Hematopoietic multipotent progenitor cell (in vitro differentiated cells): Measurements from ENCODE around the gene NEBL. TPM values are rescaled to one million over a fixed set of nuclear protein-coding genes. Genes with fewer than 3 reads are reported as not detected.
A peak's percentile ranks its signal among the peaks of the same experiment; 100 is the strongest.

ENCODE experiments used
- DNase-seq, 3 donors: peaks; one replicate each; pipeline ENCODE4 v3.0.0-alpha.2; 2011 to 2015; ENCODE audit warnings: low read depth in 2 of 3, low spot score in 2 of 3
- total RNA-seq: library from RNA; depleted of rRNA; stranded (reverse); fragments of >200 nt; gene quantifications from one replicate; pipeline ENCODE4 v1.2.3, GENCODE V29; 2012

NEBL gene
- total RNA-seq, 1 donor, result 0.27 TPM

DNA sequence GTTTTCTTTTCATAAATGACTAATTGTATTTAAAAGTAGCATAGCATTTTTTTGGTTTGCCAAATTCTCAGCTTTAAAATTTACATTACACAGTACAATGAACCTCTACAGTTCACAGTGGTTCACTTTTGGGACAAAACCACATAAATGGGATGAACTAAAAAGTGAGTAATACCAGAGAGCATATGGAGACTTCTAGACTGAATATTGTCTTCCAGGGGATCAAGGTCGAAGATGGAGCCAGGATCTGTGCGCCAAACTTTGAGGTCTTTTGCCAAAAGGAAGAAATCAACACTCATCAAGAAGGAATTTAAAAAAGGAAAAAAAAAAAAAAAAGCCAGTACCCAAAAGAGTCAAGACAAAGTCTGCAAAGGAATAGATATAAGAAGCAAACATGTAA lies 87.5 kb downstream of the NEBL start:
- no peak for DNase-seq

DNA sequence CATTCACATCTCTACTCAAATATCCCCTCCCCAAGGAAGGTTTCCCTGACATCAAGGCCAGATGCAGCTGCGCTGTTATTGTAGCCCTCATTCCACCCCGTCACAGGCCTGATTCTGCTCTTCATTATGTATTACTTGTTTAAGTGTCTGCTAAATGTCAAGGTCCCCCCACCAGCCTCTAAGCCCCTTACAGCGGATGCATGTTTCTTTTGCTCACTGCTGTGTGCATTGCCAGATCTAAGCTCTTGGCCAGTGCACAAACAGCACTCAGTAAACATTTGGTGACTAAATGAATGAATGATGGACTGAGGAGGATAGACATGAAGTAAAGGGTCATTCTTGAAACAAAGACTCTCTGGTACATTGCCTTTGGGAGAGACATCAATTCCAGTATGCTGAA lies 90.6 kb downstream of the NEBL start:
- DNase-seq, result no peak

DNA sequence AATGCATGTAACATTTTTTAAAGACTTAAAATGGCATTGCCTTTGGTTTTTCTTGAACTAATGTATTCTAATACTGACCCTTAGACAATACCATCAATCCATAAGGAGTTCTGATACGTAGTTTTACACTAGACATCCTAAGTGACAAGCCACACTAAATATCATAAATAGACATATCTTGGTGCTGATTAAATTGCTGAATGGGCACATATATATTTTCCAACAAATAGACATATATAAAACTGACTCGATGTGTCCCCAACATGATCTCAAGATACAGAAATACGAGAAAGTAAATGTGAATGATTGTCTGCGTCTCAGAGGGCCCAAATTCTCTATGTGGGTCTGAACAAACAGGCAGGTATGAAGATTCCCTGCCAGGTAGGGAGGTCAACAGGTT lies 99.8 kb downstream of the NEBL start:
- no peak for DNase-seq

DNA sequence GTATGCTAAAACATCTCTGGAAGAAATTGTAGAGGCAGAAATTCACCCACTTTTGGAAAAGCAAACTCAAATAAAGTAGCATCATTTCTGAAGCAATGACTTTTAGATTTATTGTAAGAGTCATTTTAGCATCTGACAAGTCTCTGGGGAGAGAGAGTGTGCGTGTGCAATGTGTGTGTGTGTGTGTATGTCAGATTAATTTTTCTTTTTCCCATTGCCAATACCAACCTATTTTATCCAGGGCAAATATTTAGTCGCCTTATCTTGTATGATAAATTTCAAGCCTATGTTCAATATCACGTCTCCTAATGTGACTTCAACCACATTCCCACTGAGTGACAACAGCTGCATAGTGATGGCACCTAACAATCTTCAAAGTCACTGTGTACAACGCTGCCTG lies 101.7 kb downstream of the NEBL start:
- no peak for DNase-seq

DNA sequence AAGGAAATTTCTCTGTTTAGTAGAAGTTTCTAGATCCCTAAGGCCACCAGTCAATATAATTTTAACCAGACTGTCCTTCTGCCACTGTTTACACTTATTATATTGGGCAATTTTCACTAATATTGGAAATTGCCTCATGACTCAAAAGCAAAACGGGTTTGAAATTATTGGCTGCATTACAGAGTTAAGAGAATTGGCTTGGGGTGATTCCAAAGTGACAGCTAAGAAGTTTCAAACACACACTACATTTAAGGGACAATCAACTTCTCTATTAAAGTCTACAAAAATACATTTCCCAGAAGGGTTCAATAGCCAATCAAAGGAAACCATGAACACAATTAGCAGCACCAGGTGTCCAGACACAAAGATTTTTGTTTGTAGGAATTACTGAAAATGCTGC lies 111.9 kb downstream of the NEBL start:
- no peak for DNase-seq

DNA sequence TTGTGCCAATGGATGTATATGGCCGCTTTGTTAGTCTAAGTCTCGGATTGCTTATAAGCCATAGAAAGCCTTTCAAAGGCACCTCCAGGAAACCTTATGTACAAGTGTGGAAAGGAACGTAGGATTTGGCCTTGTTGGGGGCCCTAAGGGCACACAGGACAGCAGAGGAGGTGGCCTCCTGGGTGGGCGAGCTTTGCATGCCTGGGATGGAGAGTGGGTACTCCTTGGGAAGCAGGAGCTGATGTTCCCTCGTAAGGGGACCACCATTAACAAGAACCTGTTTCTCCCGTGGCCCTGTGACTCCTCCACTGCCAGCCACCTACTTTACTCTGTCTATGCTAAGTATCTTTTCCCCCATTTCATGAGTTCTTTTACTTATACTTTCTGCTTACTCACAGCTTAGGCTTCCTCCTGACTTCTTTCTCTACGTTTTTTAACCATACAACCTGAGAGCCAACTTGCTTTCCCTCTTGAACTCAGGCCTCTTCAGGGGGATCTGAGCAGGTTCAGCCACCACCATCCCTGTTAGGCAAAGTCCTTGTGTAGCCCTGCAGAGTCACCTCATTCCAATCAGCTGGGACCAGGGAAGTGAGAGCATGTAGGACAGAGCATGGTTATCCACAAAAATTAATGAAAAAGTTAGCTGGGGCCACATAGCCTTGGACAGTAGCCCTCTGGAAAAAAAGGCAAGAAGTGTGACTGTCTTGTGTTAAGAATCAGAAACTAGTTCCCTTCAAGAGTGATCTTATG lies 118.9 kb downstream of the NEBL start:
- no peak for DNase-seq

DNA sequence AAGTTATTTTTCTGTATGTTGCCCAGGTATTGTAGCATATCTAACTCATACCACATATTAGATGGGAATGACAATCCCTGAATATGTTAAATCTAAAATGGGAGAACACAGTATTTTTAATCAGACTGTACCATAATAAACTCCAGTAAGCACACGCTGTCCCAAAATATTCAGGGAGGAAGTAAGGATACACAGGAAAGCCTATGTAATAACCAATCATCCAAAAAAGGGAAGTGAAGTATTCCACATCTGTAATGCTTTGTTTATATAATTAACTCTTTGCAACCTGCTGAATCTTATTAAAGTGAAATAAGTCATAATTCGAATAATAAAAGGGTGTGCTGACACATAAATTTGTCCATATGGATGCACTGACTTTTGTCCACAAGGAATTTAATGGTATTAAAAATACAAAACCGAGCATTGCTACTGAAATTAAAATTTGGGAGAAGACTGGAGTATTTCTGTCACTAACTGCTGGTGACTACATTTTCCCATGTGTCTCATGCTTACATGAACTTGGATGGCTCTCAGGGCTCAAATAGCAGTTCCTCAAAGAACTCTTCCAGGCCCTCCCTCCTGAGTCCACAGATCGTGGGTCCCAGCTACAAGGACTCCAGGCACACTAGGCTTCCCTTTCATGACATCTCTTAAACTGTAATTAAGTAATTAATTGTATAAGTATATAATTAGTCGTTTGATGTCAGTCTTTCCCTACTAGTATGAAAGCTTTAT lies 120.6 kb downstream of the NEBL start:
- DNase-seq, result peak in 1 of 3 donors; percentile 10

DNA sequence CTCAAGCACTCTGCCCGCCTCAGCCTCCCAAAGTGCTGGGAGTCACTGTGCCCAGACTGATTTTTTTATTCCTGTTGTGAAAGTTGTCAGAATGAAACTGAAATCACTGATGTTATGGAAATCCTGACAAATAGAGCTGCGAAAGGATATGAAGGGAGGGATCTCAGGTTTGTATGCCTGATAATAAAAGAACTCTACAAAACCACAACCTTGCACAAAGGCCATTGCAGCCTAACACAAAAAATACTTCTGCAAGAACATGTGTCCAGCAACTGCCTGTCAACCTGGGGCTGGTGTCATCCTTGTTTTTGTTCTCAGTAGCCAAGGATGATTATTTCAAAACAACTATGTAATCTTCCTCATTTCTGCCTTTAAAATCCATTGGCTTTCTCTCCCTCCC lies 126.1 kb downstream of the NEBL start:
- DNase-seq, result no peak

DNA sequence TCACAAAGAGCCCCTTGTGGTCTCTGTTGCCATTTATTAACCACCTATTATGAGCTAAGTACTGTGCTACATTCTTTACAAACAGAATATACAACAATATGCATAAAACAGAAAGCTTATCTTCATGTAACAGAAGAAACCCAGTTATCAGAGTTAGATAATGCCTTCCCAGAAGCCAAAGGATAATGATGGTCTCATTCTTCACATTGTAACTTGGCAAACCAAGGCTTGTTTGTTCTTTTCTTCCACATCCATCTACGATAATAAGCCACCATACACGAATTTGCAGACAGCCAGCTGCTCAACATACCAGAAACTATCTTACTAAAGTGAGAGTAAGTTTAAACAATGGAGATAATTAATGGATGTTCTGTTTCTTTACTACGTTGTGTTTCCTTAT lies 127.6 kb downstream of the NEBL start:
- DNase-seq, result no peak

DNA sequence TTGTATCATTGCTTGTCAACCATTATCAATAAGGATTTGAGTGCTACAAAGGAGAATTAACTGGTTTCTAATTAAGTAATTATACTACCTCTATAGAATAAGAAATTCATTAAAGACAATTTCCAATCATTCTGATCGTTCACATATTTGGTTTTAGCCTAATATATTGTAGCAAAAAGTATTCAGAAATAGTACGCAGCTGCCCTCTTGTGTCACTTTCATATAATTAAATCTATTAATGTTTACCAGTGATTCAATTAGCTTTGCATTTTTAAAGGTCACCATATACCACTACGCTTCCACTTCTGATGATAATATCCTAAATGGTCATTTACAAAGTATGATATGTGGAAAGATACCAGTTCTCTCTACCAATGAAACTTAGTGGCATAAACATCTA lies 128.3 kb downstream of the NEBL start:
- peak in 2 of 3 donors; percentile 23 to 59 for DNase-seq

DNA sequence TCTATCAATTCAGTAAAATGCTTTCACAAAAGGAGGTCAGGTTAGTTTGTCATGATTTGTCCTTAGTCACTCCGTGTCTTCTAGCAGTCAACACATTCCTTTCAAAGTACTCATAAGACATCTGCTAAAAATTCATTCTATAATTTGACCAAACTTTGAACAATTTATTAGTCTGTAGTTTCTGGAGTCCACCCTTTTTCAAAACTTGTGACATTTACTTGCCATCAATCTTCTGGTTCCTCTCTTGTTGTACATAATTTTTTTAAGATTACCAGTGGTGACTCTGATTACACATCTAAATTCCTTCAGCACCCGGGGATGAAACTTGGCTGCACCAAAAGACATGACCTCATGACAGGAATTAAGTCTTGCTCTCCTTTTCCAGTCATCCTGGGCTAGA lies 130.1 kb downstream of the NEBL start:
- DNase-seq, result no peak

DNA sequence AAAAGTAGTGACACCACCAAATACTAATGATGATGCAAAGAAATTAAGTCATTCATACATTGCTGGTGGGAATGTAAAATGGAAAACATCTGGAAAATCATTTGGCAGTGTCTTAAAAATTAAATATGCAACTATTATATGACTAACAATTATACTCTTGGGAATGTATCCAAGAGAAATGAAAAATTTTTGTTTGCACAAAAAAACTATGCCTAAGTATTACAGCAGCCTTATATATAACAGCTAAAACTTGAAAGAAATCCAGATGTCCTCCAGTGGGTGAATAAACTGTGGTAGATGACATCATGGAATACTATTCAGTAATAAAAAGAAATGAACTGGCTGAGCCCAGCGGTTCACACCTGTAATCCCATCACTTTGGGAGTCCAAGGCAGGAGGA lies 132.0 kb downstream of the NEBL start:
- DNase-seq, result no peak

DNA sequence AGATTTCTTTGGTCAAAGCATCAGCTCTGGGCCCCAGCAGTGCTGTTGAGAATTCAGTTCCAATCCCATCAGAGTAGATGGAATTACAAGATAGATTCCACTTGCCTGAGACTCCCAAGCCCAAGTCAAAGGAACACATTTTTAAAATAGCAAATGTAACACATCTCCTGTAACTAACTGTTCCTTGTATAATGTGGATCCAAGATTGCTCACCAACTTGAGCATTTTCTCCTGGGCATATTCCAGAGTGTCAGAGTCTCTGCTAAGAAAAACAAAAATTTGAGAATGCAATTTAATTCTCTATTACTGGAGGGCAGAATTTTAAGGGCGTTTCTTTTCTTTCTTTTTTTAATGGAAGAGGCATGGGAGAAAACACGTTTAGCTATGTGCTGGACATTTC lies 136.7 kb downstream of the NEBL start:
- no peak for DNase-seq

DNA sequence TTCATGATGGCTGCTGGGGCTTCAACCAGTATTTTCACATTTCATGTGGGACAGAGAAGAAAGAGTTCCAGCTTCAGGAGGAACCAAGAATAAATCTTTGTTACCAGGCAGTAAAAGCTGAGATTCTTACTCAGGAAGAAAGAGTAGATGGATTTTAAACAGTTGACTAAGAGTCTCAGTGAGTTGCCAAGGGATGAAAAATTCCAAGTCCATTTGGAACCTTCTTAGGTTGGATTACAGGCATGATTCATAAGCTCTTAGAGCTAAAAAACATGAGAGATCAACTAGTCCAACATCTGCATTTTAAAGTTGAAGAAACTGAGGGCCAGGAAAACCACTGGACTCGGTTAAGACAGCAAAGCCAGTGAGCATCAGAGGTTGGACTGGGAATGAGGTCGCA lies 148.6 kb downstream of the NEBL start:
- no peak for DNase-seq

DNA sequence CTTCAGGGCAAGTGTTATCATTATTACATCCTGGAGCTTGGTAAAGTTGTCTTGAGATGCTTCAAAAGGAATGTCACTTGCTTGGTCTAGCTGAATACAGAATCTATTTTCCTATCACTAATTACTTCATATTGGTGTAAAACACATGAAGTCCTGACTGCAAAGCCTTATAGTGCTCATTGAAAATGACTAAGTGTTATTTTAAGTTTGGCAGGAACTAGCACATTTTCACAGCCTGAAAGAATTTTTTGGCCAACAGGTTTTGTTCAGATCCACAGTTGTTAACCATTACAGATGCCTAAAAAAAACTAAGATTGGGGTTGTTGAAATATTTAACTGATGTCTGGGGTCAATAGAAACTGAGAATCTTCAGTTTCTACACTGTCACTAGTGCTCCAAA lies 149.3 kb downstream of the NEBL start:
- no peak for DNase-seq

DNA sequence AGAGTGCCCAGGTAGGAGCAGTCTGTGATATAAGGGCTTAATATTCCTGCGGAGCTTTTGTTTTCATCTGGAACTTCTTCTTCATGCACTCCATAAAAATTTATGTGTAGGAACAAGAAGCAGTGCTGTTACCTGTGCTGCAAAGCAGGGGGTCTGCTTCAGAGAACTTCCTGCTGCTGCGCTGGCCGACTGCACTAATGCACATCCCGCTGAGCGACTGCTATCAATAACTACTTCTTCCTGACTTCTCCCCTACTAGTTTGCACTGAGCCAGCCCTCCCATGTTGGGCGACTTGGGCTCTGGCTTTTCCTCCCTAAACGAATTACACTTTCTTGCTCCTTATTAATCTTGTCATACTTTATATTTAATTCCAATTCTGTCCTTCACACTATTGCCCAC lies 150.3 kb downstream of the NEBL start:
- DNase-seq, result no peak

DNA sequence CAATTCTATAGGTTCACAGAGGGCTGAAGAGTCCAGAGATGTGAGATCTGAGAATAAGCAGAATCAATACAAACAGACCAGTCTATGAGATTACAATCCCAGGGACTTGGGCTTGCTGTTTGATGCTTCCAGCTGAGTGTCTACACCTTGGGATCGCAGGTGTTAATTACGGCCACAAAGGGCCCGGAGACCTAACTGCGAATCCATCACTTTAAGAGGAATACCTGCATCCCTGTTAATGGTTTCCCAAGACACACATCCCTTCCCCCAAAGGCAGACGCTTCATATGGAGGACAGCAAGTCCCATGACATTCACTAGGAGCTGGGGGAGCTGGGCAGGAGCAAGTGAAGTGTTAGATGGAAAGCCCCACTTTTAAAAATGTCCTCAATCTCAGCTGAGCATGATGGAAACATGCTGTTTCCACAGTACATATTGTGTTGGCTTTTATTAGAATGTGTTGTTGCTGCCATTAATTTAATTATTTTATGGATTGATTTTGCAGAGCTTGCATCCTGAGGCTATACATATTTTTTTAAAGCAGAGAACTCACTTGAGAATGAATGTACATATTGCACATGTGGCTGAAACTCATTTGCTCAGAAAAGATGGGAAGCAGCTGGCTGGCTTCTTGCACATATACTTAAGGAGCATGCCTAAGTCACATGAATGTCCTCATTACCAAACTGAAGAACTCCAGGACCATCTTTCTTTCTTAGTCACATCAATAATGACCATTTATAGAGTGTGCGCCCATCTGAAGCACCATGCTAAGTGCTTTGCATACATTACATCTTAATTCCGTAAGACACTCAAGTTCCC lies 151.3 kb downstream of the NEBL start:
- DNase-seq, result no peak

DNA sequence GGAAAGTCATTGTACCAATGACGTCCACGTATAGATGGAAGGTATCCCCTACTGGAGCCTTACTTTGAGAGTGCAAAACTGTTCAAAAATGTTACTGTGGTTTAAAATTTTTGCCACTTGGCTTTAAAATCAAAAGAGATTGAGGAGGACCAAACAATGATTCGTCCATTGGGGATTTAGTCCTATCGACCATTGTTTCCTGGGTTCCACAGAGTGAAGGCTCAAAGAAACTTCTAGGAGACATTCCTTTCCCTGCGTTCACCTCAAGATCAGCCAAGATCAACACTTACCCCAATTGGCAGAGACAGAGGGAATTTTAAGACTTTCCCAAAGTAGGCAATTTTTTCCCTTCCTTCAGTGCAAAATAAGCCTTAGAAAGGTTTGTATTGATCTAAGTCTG lies 152.3 kb downstream of the NEBL start:
- DNase-seq, result no peak

DNA sequence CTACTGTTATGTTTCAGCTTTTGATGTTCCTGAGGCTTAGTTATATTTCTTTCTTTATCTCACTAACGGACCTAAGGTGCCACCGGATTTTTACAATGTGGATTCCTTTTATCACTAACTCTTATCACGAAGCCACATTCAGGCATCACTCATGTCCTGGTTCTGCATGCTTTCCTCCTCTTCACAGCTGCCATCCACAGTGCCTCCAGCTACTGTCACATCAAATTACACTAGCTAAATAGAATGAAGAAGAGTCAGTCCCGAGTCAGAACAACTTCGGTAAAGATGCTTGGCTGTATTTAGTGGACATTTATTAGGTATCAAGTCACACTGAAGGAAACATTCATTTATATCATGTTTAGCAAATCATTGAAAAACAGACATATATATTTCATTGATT lies 153.2 kb downstream of the NEBL start:
- DNase-seq, result no peak

DNA sequence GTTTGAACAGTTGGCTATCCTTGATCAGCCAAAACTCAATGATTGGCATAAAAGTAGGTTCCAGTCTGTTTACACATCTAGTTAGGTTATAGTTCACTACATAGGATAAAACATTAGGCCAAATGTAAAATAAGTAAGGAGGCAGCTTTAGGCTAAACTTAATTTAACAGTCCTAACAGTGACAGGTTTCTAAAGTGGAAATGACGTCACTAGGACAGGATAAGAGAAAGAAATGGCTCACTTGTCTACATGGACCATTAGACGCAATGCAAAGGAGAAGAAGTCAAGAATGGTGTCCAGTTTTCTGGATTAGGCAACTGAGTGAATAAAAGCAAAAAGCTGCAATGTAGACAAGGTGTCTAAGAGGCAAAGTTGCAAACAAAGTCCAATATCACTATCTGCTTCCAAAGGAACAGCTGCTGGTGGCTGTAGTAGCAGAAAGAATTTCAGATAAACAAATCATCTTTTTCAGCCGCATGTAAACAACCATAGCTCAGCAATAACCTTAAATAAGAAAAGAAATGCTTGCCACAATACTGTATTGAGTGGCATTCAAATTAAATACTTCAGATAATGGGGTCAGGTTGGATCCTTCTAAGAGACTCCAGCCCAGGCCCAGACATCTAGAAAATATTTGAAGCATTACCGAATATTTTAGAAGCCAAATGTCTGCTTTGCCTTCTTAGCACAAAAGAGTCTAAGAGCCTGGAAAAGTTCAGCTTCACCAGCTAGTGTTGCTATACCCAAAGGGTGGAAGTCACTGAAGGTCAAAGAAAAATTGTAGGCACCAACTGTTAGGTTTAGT lies 154.2 kb downstream of the NEBL start:
- DNase-seq, result no peak

DNA sequence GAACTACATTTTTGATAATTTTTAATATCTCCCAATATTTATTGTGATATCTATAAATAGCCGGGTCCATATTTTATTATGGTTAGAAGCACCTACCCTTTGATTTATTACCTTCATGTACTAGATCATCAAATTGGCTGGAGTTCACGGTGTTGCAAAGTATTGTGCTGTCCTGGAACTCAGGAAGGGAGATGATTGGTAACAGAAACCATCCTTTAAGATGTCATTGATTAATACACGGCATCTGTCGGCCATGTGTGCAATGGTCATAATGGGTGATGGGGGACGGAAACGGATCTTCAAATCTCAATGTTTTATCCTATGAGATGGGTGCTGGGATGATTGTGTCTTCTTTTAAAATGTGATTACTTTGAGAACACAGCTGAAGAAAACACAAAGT lies 157.0 kb downstream of the NEBL start:
- no peak for DNase-seq
